ENCODE results near the gene LRRC72. TPM values are rescaled to one million over a fixed set of nuclear protein-coding genes. Genes with fewer than 3 reads are reported as not detected.
"Not testable (repeated sequence)": the region's sequence is repeated elsewhere in the genome, so short reads cannot be mapped to it uniquely, and the experiment has no call there.

The LRRC72 gene
- total RNA-seq, 1 donor from 2014 or later: not detected

GRCh38 chr7:16571941-16572340 is 45.3 kb downstream of the LRRC72 start:
- intact Hi-C loops (cut with micrococcal nuclease): no loop called here

- intact Hi-C loops (cut with micrococcal nuclease): no loop called here
Observed at GRCh38 chr7:16579216-16579615, 52.6 kb downstream of the LRRC72 start.

- intact Hi-C loops (cut with micrococcal nuclease): loop anchor here (10.0 kb wide), 1 partner anchor 1006 kb away; no protein-coding TSS in a partner anchor
Observed at GRCh38 chr7:16581286-16581685, 54.7 kb downstream of the LRRC72 start.

- intact Hi-C loops (cut with micrococcal nuclease): loop anchor here (10.0 kb wide), 1 partner anchor 1009 kb away; no protein-coding TSS in a partner anchor
Observed at GRCh38 chr7:16583834-16584233, 57.2 kb downstream of the LRRC72 start.

GRCh38 chr7:16585540-16585939 is 58.9 kb downstream of the LRRC72 start:
- intact Hi-C loops (cut with micrococcal nuclease): loop anchor here (10.0 kb wide), 1 partner anchor 1011 kb away; no protein-coding TSS in a partner anchor

GRCh38 chr7:16586081-16586874 is 59.7 kb downstream of the LRRC72 start:
- intact Hi-C loops (cut with micrococcal nuclease): loop anchor here (10.0 kb wide), 1 partner anchor 1011 kb away; no protein-coding TSS in a partner anchor

GRCh38 chr7:16587129-16587528 is 60.5 kb downstream of the LRRC72 start:
- intact Hi-C loops (cut with micrococcal nuclease): loop anchor here (10.0 kb wide), 1 partner anchor 1012 kb away; no protein-coding TSS in a partner anchor

- intact Hi-C loops (cut with micrococcal nuclease): loop anchor here (10.0 kb wide), 1 partner anchor 1013 kb away; no protein-coding TSS in a partner anchor
Observed at GRCh38 chr7:16587790-16588189, 61.2 kb downstream of the LRRC72 start.

- intact Hi-C loops (cut with micrococcal nuclease): loop anchor here (10.0 kb wide), 1 partner anchor 1015 kb away; no protein-coding TSS in a partner anchor
Observed at GRCh38 chr7:16589881-16590280, 63.3 kb downstream of the LRRC72 start.

GRCh38 chr7:16590424-16590823 is 63.8 kb downstream of the LRRC72 start:
- intact Hi-C loops (cut with micrococcal nuclease): no loop called here

- intact Hi-C loops (cut with micrococcal nuclease): no loop called here
Observed at GRCh38 chr7:16592395-16592794, 65.8 kb downstream of the LRRC72 start.

- intact Hi-C loops (cut with micrococcal nuclease): no loop called here
Observed at GRCh38 chr7:16594061-16594460, 67.4 kb downstream of the LRRC72 start.

- intact Hi-C loops (cut with micrococcal nuclease): no loop called here
Observed at GRCh38 chr7:16594676-16595075, 68.1 kb downstream of the LRRC72 start.

GRCh38 chr7:16595596-16595995 is 69.0 kb downstream of the LRRC72 start:
- intact Hi-C loops (cut with micrococcal nuclease): not testable (repeated sequence)

GRCh38 chr7:16598015-16598414 is 71.4 kb downstream of the LRRC72 start:
- intact Hi-C loops (cut with micrococcal nuclease): no loop called here

GRCh38 chr7:16599860-16600259 is 73.2 kb downstream of the LRRC72 start:
- intact Hi-C loops (cut with micrococcal nuclease): no loop called here

- intact Hi-C loops (cut with micrococcal nuclease): loop anchor here (1.0 kb wide), 1 partner anchor 315 kb away; no protein-coding TSS in a partner anchor
Observed at GRCh38 chr7:16603633-16604032, 77.0 kb downstream of the LRRC72 start.

GRCh38 chr7:16604054-16604453 is 77.4 kb downstream of the LRRC72 start:
- intact Hi-C loops (cut with micrococcal nuclease): loop anchor here (1.0 kb wide), 1 partner anchor 314 kb away; no protein-coding TSS in a partner anchor

- intact Hi-C loops (cut with micrococcal nuclease): no loop called here
Observed at GRCh38 chr7:16606704-16607103, 80.1 kb downstream of the LRRC72 start.

- intact Hi-C loops (cut with micrococcal nuclease): no loop called here
Observed at GRCh38 chr7:16609842-16610450, 83.3 kb downstream of the LRRC72 start.

GRCh38 chr7:16611711-16612110 is 85.1 kb downstream of the LRRC72 start:
- intact Hi-C loops (cut with micrococcal nuclease): no loop called here

GRCh38 chr7:16615228-16615627 is 88.6 kb downstream of the LRRC72 start:
- intact Hi-C loops (cut with micrococcal nuclease): no loop called here
